Placental epithelial cell (primary cell): ENCODE data around the gene CASK. TPM values are rescaled to one million over a fixed set of nuclear protein-coding genes. Genes with fewer than 3 reads are reported as not detected.

Experiments used
- small RNA-seq: library from RNA; depleted of rRNA; stranded (forward); fragments of <200 nt; gene quantifications from one replicate; pipeline ENCODE3, GENCODE V24; 2012
- total RNA-seq: library from RNA; depleted of rRNA; stranded (reverse); fragments of >200 nt; gene quantifications from 2 replicates; pipeline ENCODE4 v1.2.3, GENCODE V29; 2012

Gene CASK, protein sequence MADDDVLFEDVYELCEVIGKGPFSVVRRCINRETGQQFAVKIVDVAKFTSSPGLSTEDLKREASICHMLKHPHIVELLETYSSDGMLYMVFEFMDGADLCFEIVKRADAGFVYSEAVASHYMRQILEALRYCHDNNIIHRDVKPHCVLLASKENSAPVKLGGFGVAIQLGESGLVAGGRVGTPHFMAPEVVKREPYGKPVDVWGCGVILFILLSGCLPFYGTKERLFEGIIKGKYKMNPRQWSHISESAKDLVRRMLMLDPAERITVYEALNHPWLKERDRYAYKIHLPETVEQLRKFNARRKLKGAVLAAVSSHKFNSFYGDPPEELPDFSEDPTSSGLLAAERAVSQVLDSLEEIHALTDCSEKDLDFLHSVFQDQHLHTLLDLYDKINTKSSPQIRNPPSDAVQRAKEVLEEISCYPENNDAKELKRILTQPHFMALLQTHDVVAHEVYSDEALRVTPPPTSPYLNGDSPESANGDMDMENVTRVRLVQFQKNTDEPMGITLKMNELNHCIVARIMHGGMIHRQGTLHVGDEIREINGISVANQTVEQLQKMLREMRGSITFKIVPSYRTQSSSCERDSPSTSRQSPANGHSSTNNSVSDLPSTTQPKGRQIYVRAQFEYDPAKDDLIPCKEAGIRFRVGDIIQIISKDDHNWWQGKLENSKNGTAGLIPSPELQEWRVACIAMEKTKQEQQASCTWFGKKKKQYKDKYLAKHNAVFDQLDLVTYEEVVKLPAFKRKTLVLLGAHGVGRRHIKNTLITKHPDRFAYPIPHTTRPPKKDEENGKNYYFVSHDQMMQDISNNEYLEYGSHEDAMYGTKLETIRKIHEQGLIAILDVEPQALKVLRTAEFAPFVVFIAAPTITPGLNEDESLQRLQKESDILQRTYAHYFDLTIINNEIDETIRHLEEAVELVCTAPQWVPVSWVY
- total RNA-seq, result 18.5 and 33.4 TPM in 2 replicates

GRCh38 chrX:41923211-41923977, at the start of gene CASK:
CASK (minus strand) TSS chrX:41923554; CDS start chrX:41922988, 566 bp downstream.

DNA sequence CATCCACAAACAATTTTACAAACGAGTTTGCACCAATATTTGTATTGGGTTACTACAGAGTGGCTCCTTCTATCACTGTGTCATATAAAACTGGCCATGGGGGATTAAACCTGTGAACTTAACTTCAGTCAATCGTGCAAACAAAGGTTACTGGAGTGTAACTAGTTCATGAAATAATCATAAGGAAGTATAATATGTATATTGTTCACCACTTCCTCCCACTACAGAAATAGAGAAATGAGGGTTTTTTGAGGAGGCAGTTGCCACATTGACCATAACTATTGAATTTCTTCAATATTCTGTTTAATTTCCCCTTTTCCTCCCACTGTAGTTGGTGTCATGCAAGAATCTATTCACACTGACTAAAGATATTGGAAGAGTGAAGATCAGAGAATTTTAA, 199.5 kb downstream of the CASK start, which contains the start of gene GPR82:
GPR82 (plus strand) TSS at position 356 of the 400 bp plus-strand sequence. CDS start 2,846 bp downstream, outside the sequence.

GRCh38 chrX:41688835-41689234, 234.5 kb downstream of the CASK start, which contains the start of gene GPR34:
GPR34 (plus strand) TSS chrX:41688973; CDS start chrX:41695634, 6,661 bp downstream.

Small RNA genes lying within 50 kb of the gene (small RNA-seq; reads per million reads assigned to genes)
- gene AL353691.2 (not detected), gene RN7SL144P (not detected), gene RNU6-1321P (not detected), gene RNU6-202P (not detected)

Other genes starting within 250 kb of the CASK start
- gene GPR34, start 234.6 kb downstream of the CASK start, total RNA-seq, result not detected in 2 replicates
- gene GPR82, start 199.4 kb downstream of the CASK start, total RNA-seq, result not detected in 2 replicates